NCI-H146 treated with DMSO at 0.1 percent for 48 hours (cell line): ENCODE results near the gene ABCB4.
"Not testable (repeated sequence)": the region's sequence is repeated elsewhere in the genome, so short reads cannot be mapped to it uniquely, and the experiment has no call there.

Experiments used
- DNase-seq: peaks from one replicate; lab custom pipeline; 2025; ENCODE audit not compliant: unreplicated experiment; lab: John Stamatoyannopoulos, UW

Gene ABCB4

GRCh38 chr7:87479951-87480350 is 4.5 kb upstream of the ABCB4 start:
- no peak for DNase-seq

- no peak for DNase-seq
Measured at GRCh38 chr7:87476179-87476557, 688 bp upstream of the ABCB4 start.

GRCh38 chr7:87474533-87475358 is 734 bp downstream of the ABCB4 start:
- DNase-seq, result no peak

- DNase-seq, result no peak
Measured at GRCh38 chr7:87473986-87474385, 1.5 kb downstream of the ABCB4 start.

- no peak for DNase-seq
Measured at GRCh38 chr7:87473192-87473591, 2.3 kb downstream of the ABCB4 start.

- no peak for DNase-seq
Measured at GRCh38 chr7:87471473-87471872, 4.0 kb downstream of the ABCB4 start.

GRCh38 chr7:87469204-87469603 is 6.3 kb downstream of the ABCB4 start:
- DNase-seq, result not testable (repeated sequence)

- not testable (repeated sequence) for DNase-seq
Measured at GRCh38 chr7:87465534-87465880, 10.0 kb downstream of the ABCB4 start.

- peak; percentile 26 for DNase-seq
Measured at GRCh38 chr7:87464830-87465533, 10.5 kb downstream of the ABCB4 start.

- DNase-seq, result no peak
Measured at GRCh38 chr7:87463982-87464381, 11.5 kb downstream of the ABCB4 start.

GRCh38 chr7:87460444-87460843 is 15.0 kb downstream of the ABCB4 start:
- not testable (repeated sequence) for DNase-seq

- no peak for DNase-seq
Measured at GRCh38 chr7:87459941-87460340, 15.5 kb downstream of the ABCB4 start.

- no peak for DNase-seq
Measured at GRCh38 chr7:87458148-87458547, 17.3 kb downstream of the ABCB4 start.

GRCh38 chr7:87456247-87456646 is 19.2 kb downstream of the ABCB4 start:
- DNase-seq, result peak; percentile 28

- no peak for DNase-seq
Measured at GRCh38 chr7:87452279-87452678, 23.2 kb downstream of the ABCB4 start.

- no peak for DNase-seq
Measured at GRCh38 chr7:87451187-87451586, 24.3 kb downstream of the ABCB4 start.

GRCh38 chr7:87450706-87451105 is 24.8 kb downstream of the ABCB4 start:
- no peak for DNase-seq

- DNase-seq, result peak; percentile 80
Measured at GRCh38 chr7:87448388-87448787, 27.1 kb downstream of the ABCB4 start.

- DNase-seq, result no peak
Measured at GRCh38 chr7:87447116-87447635, 28.3 kb downstream of the ABCB4 start.

GRCh38 chr7:87445897-87446296 is 29.6 kb downstream of the ABCB4 start:
- DNase-seq, result no peak

- DNase-seq, result no peak
Measured at GRCh38 chr7:87435546-87435945, 39.9 kb downstream of the ABCB4 start.

- no peak for DNase-seq
Measured at GRCh38 chr7:87432536-87432935, 42.9 kb downstream of the ABCB4 start.
